Stimulated activated CD8-positive, alpha-beta memory T cell treated with anti-CD3 and anti-CD28 coated beads, Interleukin-7, amount 100 ng/mL, for 4 hours (primary cell): ENCODE results near the gene ME2.
"Not testable (repeated sequence)": the region's sequence is repeated elsewhere in the genome, so short reads cannot be mapped to it uniquely, and the experiment has no call there.

Experiments used
- DNase-seq, 2 donors: peaks; one replicate each; pipeline ENCODE4 v3.0.0-alpha.2; 2020; ENCODE audit warnings: low read depth in 2 of 2

ME2 gene

DNA sequence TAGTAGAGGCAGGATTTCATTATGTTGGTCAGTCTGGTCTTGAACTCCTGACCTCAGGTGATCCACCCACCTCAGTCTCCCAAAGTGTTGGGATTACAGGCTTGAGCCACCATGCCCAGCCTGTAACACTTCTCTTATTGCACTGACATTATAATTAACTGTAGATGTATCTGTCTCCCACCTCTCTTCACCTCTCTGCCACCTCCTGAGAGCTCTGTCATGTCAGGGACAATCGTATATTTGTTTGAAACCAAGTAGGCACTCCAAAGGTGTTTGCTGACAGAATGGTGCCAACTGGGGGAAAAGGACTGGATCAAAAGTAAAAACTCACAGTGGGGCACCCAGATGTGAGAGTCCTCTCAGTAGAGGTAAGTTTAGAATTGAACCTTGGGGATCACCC is 17.3 kb upstream of the ME2 start:
- no peak for DNase-seq

DNA sequence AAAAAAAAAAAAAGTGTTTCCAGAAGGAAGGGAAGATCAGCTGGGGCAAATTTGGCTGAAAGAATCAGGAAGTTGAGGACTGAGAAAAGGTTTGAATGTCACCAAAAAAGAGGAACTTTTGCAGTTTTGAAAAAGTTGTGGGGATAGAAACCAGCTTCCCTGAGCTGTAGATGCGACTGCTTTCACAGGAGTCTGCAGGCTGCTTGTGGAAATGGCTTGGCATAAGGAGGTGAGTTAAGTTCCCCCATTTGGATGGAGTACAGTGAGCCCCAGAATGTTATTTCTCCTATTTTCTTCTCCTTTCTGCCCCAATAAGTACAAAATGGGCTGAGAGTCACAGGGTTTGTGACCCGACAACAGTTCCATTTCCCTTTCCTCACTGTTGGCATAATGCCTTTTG is 16.5 kb upstream of the ME2 start:
- no peak for DNase-seq

DNA sequence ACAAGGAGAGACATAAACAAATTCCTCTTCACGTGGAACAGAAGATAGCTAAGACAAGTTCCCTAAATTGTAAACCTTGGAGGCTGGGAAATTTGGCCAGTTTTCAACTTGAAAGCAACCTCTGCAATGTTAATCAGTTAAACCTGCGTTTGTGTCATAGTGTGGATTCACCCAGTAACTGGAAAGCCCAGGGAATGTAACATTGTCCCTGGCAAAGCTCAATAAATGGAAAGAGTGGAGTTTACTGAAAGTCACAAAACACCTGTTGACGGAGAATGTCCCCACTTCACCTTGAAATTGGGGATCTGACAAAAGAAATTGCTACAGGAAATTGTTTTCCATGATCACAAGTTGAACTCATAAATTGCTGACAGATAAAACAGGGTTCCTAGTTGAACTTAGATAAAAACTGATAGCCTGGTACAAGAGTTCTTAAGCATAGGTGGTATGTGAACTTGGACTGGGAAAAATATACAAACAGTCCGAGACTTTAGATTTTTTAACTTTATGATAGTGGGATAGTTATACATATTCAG is 15.0 kb upstream of the ME2 start:
- DNase-seq = no peak

DNA sequence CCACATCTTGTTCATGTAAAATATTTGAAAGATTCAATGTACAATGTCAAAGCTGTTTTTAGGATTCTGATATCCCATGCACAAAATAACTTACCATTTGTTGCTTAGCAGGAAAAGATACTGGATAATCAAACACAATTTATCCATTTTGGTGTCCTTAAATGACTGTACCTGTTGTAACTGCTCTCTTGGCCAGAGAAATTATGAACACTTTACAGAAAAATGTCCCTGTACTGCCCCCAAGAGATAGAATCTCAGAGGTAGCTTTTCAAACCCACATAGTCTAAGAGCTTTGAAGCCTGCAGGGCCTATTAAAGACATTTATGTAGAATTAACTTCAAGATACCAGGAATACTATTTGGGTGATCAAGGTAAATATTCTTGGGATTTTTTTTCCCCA is 12.2 kb upstream of the ME2 start:
- DNase-seq = no peak

DNA sequence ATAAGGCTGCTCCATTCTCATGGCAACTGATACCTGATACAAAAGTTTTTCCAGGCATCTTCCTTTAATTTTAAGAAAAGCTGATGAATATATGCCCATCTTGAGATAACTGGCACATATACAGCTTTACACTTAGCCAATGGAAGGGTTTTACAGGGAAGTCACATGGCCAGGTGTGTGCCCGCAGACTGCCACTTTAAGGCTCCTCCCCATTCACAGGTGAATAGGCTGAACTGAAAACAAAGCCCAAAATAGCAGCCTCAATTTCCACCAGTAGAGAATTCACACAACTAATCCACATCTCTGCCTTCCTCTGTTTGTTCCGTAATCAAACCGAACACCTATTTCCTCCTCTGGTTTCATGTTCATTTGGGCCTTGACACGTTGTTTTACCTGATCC is 9.8 kb upstream of the ME2 start:
- DNase-seq = no peak

DNA sequence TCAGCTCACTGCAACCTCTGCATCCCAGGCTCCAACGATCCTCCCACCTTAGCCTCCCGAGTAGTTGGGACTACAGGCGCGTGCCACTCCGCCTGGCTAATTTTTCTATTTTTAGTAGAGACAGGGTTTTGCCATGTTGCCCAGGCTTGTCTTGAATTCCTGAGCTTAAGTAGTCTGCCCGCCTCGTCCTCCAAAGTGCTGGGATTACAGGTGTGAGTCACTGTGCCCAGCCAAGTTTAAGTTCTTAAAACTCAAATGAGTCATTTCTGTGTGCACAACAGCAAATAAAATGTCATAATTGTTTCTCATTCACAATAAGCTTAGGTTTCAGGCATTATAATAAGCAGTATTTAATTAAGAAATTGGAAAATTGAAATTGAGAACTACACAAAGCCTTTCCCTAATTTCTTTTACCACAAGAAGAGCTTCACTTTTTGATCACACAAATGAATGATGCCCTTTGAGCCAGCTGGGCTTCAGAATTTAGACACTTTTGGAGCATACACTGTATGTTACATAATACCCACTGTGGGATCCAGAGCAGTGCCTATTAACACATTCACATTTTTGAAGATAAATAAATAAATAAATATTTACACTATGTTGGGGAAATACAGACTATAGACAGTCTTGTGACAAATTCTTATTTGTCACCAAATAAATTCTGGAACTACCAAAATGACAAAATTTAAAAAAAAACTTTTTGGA is 8.6 kb upstream of the ME2 start:
- no peak for DNase-seq

DNA sequence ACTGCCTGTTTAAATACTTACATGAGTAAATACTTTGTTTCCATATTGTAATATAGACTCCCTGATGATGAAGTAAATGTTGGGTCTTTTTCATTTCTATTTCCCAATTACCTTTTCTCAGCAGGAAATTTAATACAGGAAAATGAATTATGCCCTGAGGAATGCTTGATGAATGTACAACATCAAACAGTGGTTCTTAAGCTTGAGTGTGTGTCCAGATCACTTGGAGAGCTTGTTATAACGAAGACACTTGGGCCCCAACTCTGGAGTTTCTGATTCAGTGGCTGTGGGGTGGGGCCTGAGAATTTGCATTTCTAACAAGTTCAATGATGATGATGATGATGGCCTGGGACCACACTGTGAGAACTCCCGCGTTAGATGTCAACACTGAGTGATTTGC is 7.1 kb upstream of the ME2 start:
- DNase-seq = no peak

DNA sequence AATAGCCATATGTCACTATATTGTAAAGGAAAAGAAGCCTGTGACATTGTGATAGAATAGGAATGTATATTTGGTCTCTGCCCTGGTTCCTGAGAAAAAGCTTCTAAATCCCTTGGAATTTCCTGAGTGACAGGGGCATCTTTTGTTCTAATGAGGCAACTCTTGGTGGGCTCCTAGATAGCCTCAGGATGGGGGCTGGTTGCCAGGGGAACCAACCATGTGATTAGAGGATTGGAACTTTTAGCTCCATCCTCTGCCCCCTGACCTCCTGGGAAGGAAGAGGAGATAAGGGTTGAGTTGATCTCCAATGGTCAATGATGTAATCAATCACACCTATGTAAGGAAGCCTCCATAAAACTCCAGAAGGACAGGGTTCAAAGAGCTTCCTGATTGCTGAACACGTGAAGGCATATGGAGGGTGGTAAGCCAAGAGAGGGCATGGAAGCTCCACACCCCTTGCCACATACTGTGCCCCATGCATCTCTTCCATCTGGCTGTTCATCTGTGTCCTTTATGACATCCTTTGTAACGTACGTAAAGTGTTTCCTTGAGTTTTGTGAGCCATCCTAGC is 2.9 kb upstream of the ME2 start:
- no peak for DNase-seq

DNA sequence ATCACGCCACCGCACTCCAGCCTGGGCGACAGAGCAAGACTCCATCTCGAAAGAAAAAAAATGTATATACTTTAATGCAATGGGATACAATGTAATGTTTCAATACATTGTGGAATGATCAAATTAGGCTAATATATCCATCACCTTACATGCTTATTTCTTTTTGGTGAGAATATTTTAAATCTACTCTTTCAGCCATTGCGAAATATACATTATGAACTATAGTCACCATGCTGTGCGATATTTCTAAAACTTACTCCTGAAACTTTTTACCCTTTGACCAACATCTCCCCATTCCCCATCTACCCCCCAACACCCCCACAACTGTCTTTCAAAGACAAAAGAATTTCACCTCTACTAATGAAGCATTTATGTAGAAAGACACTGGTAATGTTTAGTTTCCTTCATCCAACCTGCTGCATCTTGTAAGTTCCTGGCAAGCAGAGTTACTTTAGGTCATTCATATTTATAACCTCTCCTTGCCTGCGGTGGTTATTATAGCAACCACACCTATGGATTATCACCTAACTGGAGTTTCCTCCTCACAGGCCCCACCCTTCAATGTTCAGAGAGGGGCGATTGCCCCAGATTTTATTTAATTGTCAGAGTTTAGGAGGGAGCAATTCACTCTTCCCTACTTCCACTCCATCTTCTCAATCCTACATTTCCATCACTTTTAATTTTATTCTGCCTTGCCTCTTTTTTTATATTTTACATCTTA is 1.2 kb upstream of the ME2 start:
- no peak for DNase-seq

DNA sequence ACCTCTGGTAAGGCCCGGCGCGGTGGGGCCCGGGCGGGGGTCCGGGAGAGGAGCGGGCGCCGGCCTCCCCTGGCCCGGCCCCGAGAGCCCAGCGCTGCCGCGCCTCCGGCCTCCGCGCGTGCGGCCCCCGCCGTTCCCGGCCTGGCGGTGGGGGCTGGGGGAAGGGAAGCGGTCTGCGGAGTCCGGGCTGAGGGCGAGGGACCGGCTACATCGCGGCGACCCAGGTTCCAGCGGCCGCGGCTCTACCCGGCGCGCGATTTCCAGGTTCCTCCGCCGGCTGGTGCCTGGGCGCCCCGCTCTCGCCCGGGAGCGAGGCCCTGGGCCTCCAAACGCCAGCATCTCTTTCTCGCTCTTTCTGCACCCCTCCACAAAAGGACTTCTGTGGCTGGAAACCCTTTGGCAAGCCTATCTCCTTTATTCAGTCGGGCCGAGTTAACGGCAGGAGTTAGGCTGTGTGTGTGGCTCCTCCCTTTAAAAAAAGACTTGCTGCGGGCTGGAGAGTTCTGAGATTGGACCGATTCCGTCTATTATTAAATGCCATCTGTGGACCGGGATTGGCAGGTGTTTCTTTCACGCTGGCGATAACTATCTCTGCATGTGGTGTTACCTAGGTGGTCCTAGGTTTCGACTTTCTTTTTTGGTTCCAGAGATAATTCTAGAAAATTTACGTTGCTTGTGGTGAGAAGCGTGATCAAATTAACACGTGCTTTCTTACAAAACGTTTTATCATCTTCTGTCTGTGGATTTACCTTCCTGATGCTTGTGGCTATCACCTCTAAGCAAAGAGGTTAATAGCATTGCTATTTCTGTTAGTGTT is 592 bp downstream of the ME2 start:
- DNase-seq = peak in 1 of 2 donors; percentile 21

DNA sequence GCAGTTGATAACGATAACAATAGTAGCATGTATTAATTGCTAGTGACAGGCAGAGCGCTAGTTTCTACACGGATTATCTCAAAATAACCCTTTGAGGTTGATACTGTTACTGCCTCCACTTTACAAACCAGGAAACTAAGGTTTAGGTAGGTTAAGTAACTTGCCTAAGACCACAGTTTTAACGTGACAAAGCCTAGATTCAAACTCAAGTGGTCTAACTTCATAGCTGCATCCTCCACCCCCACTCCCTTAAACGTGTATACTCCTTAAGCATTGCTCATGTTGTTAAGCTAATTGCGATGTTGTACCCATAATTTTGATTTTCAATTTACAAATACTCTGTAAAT is 1.2 kb downstream of the ME2 start:
- no peak for DNase-seq

DNA sequence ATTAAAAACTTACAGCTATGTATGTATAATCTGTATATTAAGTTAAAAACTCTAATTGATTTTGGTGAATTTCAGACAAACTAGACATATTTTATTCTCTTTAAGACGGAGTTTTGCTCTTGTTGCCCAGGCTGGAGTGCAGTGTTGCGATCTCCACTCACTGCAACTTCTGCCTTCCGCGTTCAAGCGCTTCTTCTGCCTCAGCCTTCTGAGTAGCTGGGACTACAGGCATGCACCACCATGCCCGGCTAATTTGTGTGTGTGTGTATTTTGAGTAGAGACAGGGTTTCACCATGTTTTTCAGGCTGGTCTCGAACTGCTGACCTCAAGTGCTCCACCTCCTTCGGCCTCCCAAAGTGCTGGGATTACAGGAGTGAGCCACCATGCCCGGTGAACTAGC is 2.0 kb downstream of the ME2 start:
- DNase-seq = not testable (repeated sequence)

DNA sequence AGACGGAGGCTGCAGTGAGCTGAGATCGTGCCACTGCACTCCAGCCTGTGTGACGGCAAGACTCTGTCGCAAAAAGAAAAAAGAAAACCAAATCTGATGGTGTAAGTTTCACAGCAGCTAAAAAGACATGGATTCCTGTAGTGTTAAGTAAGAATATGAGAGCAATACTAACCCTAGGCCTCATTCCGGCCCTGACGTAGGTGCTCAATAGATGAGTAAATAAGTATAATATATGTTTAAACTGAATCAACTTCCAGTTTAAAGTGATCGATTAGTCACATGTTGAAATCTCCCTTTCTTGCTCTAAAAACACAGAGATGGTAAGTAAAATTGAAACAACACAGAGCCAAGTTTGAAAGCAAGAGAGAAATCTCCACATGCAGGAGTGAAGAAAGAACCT is 8.0 kb downstream of the ME2 start:
- DNase-seq = no peak

DNA sequence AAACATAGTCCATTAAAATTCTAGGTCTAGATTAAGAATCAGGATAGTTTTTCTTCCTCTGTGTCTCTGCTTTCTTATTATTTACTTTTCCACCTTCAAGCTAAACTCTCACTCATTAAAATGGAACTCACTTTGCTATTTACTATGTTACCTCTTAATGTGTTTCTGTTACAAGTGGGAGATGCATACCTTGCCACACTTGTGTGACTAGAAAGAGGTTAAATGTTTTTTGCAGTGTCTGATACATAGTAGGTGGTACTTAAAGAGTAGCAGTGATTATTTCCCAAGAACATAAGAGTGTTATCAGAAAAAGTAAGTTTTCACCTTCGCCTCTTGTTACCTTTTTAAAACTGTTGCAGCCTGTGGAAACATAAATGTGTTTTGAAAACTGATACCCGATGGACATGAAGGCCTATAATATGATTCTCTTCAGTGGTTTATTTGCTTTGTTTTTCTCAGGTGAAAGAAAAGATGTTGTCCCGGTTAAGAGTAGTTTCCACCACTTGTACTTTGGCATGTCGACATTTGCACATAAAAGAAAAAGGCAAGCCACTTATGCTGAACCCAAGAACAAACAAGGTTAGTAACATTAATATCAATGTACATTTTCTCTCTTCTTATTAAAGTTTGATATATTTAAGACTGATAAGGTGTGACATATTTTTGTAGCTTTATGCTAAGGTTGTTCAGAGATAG is 16.6 kb downstream of the ME2 start:
- no peak for DNase-seq

DNA sequence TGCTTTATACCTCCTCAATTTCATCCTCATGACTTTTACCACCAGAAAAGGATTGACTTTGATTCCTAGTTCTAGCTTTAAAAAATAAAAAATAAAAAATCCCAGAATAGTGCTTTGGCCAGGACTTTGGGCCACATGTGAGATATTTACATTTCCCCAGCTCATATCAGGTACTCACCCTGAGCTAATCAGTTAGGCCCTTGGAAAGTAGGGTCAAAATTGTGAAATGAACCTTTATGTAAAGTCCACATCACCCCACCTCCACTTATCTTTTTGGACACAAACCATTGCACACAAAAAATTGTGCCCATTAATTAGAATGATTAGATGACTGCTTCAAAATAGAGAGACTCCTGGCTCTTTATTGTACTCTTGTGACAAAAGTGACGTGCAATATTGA is 17.2 kb downstream of the ME2 start:
- DNase-seq = no peak

DNA sequence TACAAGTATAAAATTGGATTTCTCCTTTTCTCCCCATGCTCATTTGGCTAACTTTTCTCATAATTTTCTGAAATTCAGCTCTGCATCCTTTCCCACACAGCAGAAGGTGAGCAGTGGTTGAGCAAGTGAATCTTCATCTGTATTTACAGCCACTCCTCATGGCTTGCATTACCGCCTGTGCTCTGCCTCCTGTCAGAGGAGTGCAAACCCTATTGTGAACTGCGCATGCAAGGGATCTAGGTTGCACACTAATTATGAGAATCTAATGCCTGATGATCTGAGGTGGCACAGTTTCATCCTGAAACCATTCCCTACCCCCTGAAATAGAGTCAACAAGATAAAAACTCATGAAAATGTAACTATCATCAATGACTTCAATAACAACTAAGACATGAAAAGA is 20.0 kb downstream of the ME2 start:
- no peak for DNase-seq

DNA sequence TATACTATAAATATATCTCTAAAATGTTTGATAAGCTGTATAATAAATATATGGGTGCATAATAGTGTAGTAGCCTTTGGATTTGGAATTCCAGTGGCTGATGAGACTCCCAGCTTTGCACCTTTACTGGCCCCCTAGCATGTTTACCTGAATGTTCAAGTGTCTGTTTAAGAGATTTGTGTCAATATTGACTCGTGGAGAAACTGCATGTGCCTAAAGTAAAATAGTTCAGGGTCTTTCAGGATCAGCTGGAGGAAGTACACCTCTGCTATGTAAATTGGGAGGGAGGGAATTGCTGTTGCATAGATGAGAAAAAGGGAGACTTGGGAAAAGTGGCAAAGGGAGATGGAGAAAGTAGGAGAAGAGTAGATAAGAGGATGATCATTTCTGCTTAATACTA is 23.9 kb downstream of the ME2 start:
- no peak for DNase-seq

DNA sequence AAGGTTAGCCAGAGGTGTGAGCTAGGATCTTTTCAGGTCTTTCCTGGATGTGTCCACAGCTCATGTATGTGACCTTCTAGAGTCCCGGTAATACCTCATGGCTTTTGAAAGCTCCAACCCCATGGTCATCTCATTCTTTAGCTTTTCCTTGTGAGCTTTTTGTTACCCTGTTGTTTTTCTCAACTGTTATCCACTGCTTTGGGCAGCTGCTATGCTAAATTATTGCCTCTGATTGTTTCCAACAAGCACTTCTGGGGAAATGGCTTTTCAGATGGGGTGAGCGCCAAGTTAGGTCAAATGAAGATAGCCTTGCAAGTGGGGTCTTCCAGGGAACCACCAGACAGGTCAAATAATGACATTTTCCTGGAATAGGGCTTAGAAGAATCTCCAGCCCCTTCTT is 27.9 kb downstream of the ME2 start:
- DNase-seq = no peak

DNA sequence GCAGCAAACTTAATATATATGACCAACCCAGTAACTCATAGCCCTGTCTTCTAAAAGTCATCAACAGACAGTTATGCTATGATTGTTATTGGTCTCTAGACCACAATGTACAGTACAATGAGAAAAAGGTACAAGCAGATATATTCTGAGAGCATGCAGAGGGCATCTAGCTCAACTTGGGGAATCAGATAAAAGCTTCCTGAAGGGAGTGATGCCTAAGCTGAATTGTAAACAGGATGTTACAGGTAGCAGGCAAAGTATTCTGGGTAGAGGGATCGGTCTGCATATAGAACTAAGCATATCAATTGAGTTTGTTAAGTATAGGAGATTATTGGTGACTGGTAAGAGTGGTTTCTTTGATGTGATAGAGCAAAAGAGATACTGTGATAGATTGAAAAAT is 30.3 kb downstream of the ME2 start:
- DNase-seq = no peak

DNA sequence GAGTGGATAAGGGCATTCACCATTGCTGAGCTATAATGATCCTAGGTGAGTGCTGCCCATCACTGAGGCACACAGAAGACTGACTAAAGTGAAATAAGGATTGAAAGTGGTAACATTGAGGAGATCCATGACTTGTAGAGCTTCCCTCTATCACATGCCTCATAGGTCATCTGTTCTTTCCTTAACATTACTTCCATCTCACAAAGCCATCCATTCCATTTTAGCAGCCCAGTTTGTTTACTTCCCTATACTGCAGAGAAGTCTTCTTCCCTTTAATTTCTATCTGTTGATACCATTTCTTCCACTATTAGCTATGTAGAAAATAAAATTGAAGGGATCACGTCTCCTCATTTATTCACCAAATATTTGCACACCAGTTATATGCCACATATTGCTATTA is 32.1 kb downstream of the ME2 start:
- DNase-seq = no peak

DNA sequence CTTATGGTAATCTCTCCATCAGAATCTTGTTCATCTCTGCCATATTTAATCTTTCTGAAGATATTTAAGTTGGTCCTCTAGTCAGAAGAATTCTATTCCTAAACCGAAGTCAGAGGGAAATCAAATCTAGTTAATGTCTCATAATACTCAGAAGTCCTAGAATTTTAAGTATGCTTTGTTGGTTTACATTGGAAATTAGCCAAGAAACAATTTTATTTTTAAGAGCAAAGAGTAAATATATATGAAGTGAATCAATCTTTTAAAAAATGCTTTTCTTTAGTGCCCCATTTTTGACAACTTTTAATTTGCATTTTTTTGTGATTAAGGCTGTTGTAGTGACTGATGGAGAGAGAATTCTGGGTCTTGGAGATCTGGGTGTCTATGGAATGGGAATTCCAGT is 38.1 kb downstream of the ME2 start:
- no peak for DNase-seq

DNA sequence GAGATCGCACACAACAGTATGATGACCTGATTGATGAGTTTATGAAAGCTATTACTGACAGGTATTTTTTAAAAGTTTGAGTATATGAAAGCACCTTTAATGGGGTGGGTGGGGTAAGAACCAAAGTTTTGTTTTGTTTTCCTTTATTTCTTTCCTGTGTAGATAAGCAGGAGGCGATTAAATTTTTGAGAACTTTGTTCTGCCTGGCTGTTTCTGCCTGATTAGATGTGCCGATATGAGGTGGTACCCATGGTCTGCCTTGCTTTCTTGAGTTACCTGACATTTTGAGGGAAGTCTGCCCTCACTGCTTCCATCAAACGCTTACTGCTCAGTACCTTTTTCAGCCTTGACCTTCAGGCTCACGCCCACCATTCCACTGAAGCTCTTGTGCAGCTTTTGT is 39.2 kb downstream of the ME2 start:
- DNase-seq = no peak
